ENCODE results near the gene CAMTA1. TPM values are rescaled to one million over a fixed set of nuclear protein-coding genes. Genes with fewer than 3 reads are reported as not detected.

Gene CAMTA1
- total and polyA plus RNA-seq, 2 experiments from 2014 or later, result 89.0 to 145 TPM

- H3K79me2 ChIP-seq, result no peaks in the 10 kb centered on the region
- no peak overlapping the region for H3K4me3 ChIP-seq
- H3K9me3 ChIP-seq (ENCODE audit: low read depth), result no peaks in the 10 kb centered on the region
- no peaks in the 10 kb centered on the region for H4K20me1 ChIP-seq (ENCODE audit: insufficient read depth, poor library complexity, severe bottlenecking)
- no peaks in the 10 kb centered on the region for H3K9me2 ChIP-seq (replicated peaks; ENCODE audit: insufficient read depth)
- no peaks in the 10 kb centered on the region for H3K27me3 ChIP-seq
- WGBS (ENCODE audit: low lambda C conversion rate, missing lambda C conversion rate), result 84% methylated on average over 24 of the region's 24 CpGs
- no peak for TF ChIP-seq EZH2 (IDR thresholded peaks at IDR 0.05; ENCODE audit: borderline replicate concordance)
- no peak for TF ChIP-seq EZH2phosphoT487 (IDR thresholded peaks at IDR 0.05; ENCODE audit: low read depth, severe bottlenecking, unreplicated experiment)
- H3K27ac ChIP-seq, result no peak overlapping the region
- no peak overlapping the region for H3K4me2 ChIP-seq
- H2AFZ ChIP-seq, result no peak overlapping the region
- no peaks in the 10 kb centered on the region for H3K4me1 ChIP-seq (ENCODE audit: insufficient read depth)
- no peaks in the 10 kb centered on the region for H3K36me3 ChIP-seq (replicated peaks; ENCODE audit: insufficient read depth, low read depth)
- peak; percentile 39 for DNase-seq (ENCODE audit: low spot score)
Observed at GRCh38 chr1:7346600-7347570, 561.6 kb downstream of the CAMTA1 start.

GRCh38 chr1:7348073-7348472 lies 562.8 kb downstream of the CAMTA1 start:
- no peaks in the 10 kb centered on the region for H3K79me2 ChIP-seq
- H2AFZ ChIP-seq, result no peak overlapping the region
- no peaks in the 10 kb centered on the region for H3K4me1 ChIP-seq (ENCODE audit: insufficient read depth)
- no peaks in the 10 kb centered on the region for H3K36me3 ChIP-seq (replicated peaks; ENCODE audit: insufficient read depth, low read depth)
- no peaks in the 10 kb centered on the region for H3K27me3 ChIP-seq
- H3K9me3 ChIP-seq (ENCODE audit: low read depth), result no peaks in the 10 kb centered on the region
- H3K9me2 ChIP-seq (replicated peaks; ENCODE audit: insufficient read depth), result no peaks in the 10 kb centered on the region
- 90% methylated on average over 10 of the region's 10 CpGs for WGBS (ENCODE audit: low lambda C conversion rate, missing lambda C conversion rate)
- no peaks in the 10 kb centered on the region for H4K20me1 ChIP-seq (ENCODE audit: insufficient read depth, poor library complexity, severe bottlenecking)
- no peak for TF ChIP-seq CTCF (IDR thresholded peaks at IDR 0.05; ENCODE audit: poor library complexity)
- no peak for TF ChIP-seq EZH2 (IDR thresholded peaks at IDR 0.05; ENCODE audit: borderline replicate concordance)
- TF ChIP-seq EZH2phosphoT487 (IDR thresholded peaks at IDR 0.05; ENCODE audit: low read depth, severe bottlenecking, unreplicated experiment), result no peak
- no peak overlapping the region for H3K27ac ChIP-seq
- no peak overlapping the region for H3K4me3 ChIP-seq
- H3K4me2 ChIP-seq, result no peak overlapping the region
- no peak for DNase-seq (ENCODE audit: low spot score)

- H3K27ac ChIP-seq, result no peak overlapping the region
- 73% methylated on average over 10 of the region's 10 CpGs for WGBS (ENCODE audit: low lambda C conversion rate, missing lambda C conversion rate)
- no peaks in the 10 kb centered on the region for H3K79me2 ChIP-seq
- H3K9me2 ChIP-seq (replicated peaks; ENCODE audit: insufficient read depth), result no peaks in the 10 kb centered on the region
- H3K4me1 ChIP-seq (ENCODE audit: insufficient read depth), result no peaks in the 10 kb centered on the region
- H2AFZ ChIP-seq, result no peak overlapping the region
- no peaks in the 10 kb centered on the region for H3K36me3 ChIP-seq (replicated peaks; ENCODE audit: insufficient read depth, low read depth)
- no peak overlapping the region for H3K4me3 ChIP-seq
- H3K27me3 ChIP-seq, result no peaks in the 10 kb centered on the region
- no peaks in the 10 kb centered on the region for H4K20me1 ChIP-seq (ENCODE audit: insufficient read depth, poor library complexity, severe bottlenecking)
- no peak for TF ChIP-seq CTCF (IDR thresholded peaks at IDR 0.05; ENCODE audit: poor library complexity)
- TF ChIP-seq EZH2 (IDR thresholded peaks at IDR 0.05; ENCODE audit: borderline replicate concordance), result no peak
- TF ChIP-seq EZH2phosphoT487 (IDR thresholded peaks at IDR 0.05; ENCODE audit: low read depth, severe bottlenecking, unreplicated experiment), result no peak
- H3K9me3 ChIP-seq (ENCODE audit: low read depth), result no peaks in the 10 kb centered on the region
- no peak for DNase-seq (ENCODE audit: low spot score)
- no peak overlapping the region for H3K4me2 ChIP-seq
Observed at GRCh38 chr1:7348580-7348979, 563.3 kb downstream of the CAMTA1 start.

- WGBS (ENCODE audit: low lambda C conversion rate, missing lambda C conversion rate), result 93% methylated on average over 8 of the region's 8 CpGs
- no peak overlapping the region for H3K4me2 ChIP-seq
- no peak overlapping the region for H3K4me3 ChIP-seq
- no peaks in the 10 kb centered on the region for H3K4me1 ChIP-seq (ENCODE audit: insufficient read depth)
- H3K79me2 ChIP-seq, result no peaks in the 10 kb centered on the region
- H3K9me3 ChIP-seq (ENCODE audit: low read depth), result no peaks in the 10 kb centered on the region
- DNase-seq (ENCODE audit: low spot score), result no peak
- no peaks in the 10 kb centered on the region for H3K27me3 ChIP-seq
- no peak overlapping the region for H3K27ac ChIP-seq
- TF ChIP-seq CTCF (IDR thresholded peaks at IDR 0.05; ENCODE audit: poor library complexity), result no peak
- H4K20me1 ChIP-seq (ENCODE audit: insufficient read depth, poor library complexity, severe bottlenecking), result no peaks in the 10 kb centered on the region
- H3K36me3 ChIP-seq (replicated peaks; ENCODE audit: insufficient read depth, low read depth), result no peaks in the 10 kb centered on the region
- no peak overlapping the region for H2AFZ ChIP-seq
- H3K9me2 ChIP-seq (replicated peaks; ENCODE audit: insufficient read depth), result no peaks in the 10 kb centered on the region
Observed at GRCh38 chr1:7350804-7351203, 565.5 kb downstream of the CAMTA1 start.

Data from hepatocyte (in vitro differentiated cells).